Right cardiac atrium (tissue), 5 donors: Measurements from ENCODE around the gene SMC2. TPM values are rescaled to one million over a fixed set of nuclear protein-coding genes. Genes with fewer than 3 reads are reported as not detected.

ENCODE experiments used
- ATAC-seq, 2 donors: fragments of 200-7000 bp; cut with Tn5 transposase; one replicate each; pipeline versions ENCODE4 v1.8.0 to v1.9.1; 2020; ENCODE audit warnings: moderate library complexity in 2 of 2, mild to moderate bottlenecking in 1 of 2
- DNase-seq, 3 donors: peaks; one replicate each; pipeline ENCODE4 v3.0.0-alpha.2; 2020
- H3K27ac ChIP-seq: one replicate; pipeline ENCODE4 v1.5.1; 2013; ENCODE audit warnings: mild to moderate bottlenecking, low read length, control low read depth, moderate library complexity
- H3K27me3 ChIP-seq: one replicate; pipeline ENCODE4 v1.6.1; 2013; ENCODE audit not compliant: control insufficient read depth, insufficient read depth
- H3K4me1 ChIP-seq: one replicate; pipeline ENCODE4 v1.6.1; 2013; ENCODE audit warnings: low read length; ENCODE audit not compliant: control insufficient read depth, insufficient read depth
- H3K4me3 ChIP-seq: one replicate; pipeline ENCODE4 v1.5.1; 2013; ENCODE audit warnings: low read length, control low read depth
- H3K9me3 ChIP-seq: one replicate; pipeline ENCODE4 v1.6.1; 2013; ENCODE audit warnings: low read length; ENCODE audit not compliant: control insufficient read depth
- intact Hi-C, 4 donors: fragments of 100-400 bp; cut with DNase I; formaldehyde crosslinking; loops; one replicate each; pipeline versions ENCODE4 v1.11.0 to v1.14.0; 2022 to 2023
- polyA plus RNA-seq: library from polyadenylated mRNA; stranded (reverse); fragments of 200-250 nt; gene quantifications from one replicate; pipeline ENCODE4 v1.2.3, GENCODE V29; 2013
- total RNA-seq, 4 donors: library from RNA; stranded (reverse); fragmentation: NEBNext Ultra II Directional; extraction: Animal tissue kit (Norgen Biotek cat#: 25700); gene quantifications; one replicate each; pipeline ENCODE4 v1.2.1, GENCODE V29; 2021
- donor health status: healthy with polysubstance abuse.
- donor health status: DM: no; HTN: yes; CAD: no.
- donor health status: DM: no; HTN: no; CAD: no.
- donor health status: DM: no; HTN: yes; CAD: no; lungs with severe emphysema.
- donor health status: DM: yes; HTN: yes; CAD: no.

SMC2 gene
- total and polyA plus RNA-seq, 5 donors, result 3.2 to 20.4 (median 10.7) TPM

DNA sequence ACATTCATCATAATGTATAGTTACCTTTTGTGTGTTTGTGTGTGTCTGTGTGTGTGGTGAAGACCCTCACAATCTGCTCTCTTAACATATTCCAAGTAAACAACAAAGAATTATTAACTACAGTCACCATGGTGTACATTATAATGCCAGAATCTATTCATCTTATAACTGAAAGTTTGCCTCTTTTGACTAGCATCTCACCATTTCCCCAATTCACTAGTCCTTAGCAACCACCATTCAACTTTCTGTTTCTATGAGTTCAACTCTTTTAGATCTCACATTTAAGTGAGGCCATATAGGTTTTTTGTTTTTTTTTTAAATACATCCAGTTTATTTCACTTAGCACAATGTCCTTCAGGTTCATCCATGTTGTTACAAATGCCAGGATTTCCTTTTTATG is 83.6 kb downstream of the SMC2 start:
- H3K4me1 ChIP-seq, result no peaks in the 10 kb centered on the region
- intact Hi-C loops, result loop anchor here in 1 of 4 donors (10.0 kb wide), 1 partner anchor 207 kb away; no protein-coding TSS in a partner anchor
- no peak for DNase-seq
- no peak overlapping the region for H3K27ac ChIP-seq
- H3K4me3 ChIP-seq, result no peak overlapping the region
- no peaks in the 10 kb centered on the region for H3K27me3 ChIP-seq
- ATAC-seq, result no peak
- no peaks in the 10 kb centered on the region for H3K9me3 ChIP-seq
